Osteocyte (in vitro differentiated cells): ENCODE data around the gene HS6ST1. TPM values are rescaled to one million over a fixed set of nuclear protein-coding genes. Genes with fewer than 3 reads are reported as not detected.

Source experiments
- DNase-seq: peaks from one replicate; pipeline ENCODE4 v3.0.0; 2021; ENCODE audit warnings: mixed read lengths; ENCODE audit not compliant: unreplicated experiment; ENCODE audit errors: extremely low spot score
- H3K27ac Mint-ChIP-seq: one replicate; pipeline ENCODE4 v1.8.0; 2021; ENCODE audit warnings: mild to moderate bottlenecking, mixed read lengths; ENCODE audit not compliant: unreplicated experiment
- H3K27me3 Mint-ChIP-seq: one replicate; pipeline ENCODE4 v1.8.0; 2021; ENCODE audit warnings: mixed read lengths; ENCODE audit not compliant: unreplicated experiment
- H3K36me3 Mint-ChIP-seq: one replicate; pipeline ENCODE4 v1.8.0; 2021; ENCODE audit warnings: mixed read lengths; ENCODE audit not compliant: unreplicated experiment
- H3K4me1 Mint-ChIP-seq: one replicate; pipeline ENCODE4 v1.8.0; 2021; ENCODE audit warnings: mixed read lengths; ENCODE audit not compliant: unreplicated experiment
- H3K4me3 Mint-ChIP-seq: one replicate; pipeline ENCODE4 v1.8.0; 2021; ENCODE audit warnings: mild to moderate bottlenecking, moderate library complexity, mixed read lengths; ENCODE audit not compliant: unreplicated experiment
- H3K9me3 Mint-ChIP-seq: one replicate; pipeline ENCODE4 v1.8.0; 2021; ENCODE audit warnings: mixed read lengths; ENCODE audit not compliant: unreplicated experiment
- total RNA-seq: library from RNA; stranded (reverse); gene quantifications from 2 replicates; pipeline ENCODE4 v1.2.1, GENCODE V29; 2021
- TF ChIP-seq, protein P1 (sequence below): fragments of 200-600 bp; sonication (generic); IDR thresholded peaks from 2 replicates; pipeline ENCODE4 v1.5.0; 2021; ENCODE audit warnings: antibody characterized with exemption, mild to moderate bottlenecking, moderate library complexity

HS6ST1 gene
- total RNA-seq, 1 donor from 2014 or later: 43.0 TPM

DNA sequence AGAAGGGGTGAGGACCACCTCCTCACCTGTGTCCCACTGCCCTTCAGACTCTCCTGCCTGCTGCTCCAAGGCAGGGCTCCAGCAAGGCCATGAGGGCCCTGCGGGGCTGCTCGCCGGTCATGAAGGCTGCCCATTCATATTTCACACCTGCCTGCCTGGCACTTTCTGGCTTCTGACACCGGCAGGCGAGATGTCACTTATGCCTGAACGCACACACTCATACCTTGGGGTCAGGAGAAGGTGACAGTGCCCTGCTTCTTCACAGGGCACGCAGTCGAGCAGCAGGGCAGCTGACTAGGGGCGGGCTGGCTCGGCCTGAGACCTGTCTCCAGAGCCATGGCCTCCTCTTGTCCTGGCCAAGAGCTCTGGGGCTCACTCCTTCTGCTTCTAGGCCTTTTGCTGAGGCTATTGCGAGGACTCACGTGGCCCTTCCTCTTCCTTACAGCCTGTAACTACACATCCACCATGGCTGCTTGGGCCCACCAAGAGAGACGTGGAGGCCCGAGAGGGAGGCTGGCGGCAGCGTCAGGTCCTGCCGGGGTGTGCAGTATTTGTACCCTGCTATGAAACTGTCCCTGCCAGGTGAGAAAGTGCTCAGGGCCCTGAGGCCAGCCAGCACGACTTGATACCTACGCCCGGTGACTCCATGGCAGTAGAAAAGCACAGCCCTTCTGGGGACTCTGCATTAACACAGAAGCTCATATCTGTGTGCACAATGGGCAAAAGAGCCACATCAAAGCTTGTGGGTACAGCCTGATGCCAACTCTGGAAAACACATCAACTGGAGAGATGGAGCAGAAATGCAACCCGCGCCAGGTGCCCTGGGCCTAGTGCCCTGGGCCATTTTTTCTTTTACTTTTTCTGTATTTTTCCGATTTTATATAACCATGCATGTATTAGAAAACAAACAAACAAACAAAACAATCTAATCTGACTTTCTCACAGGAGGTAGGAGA is 30.6 kb downstream of the HS6ST1 start:
- no peak overlapping the region for H3K4me3 Mint-ChIP-seq
- TF ChIP-seq, protein P1, sequence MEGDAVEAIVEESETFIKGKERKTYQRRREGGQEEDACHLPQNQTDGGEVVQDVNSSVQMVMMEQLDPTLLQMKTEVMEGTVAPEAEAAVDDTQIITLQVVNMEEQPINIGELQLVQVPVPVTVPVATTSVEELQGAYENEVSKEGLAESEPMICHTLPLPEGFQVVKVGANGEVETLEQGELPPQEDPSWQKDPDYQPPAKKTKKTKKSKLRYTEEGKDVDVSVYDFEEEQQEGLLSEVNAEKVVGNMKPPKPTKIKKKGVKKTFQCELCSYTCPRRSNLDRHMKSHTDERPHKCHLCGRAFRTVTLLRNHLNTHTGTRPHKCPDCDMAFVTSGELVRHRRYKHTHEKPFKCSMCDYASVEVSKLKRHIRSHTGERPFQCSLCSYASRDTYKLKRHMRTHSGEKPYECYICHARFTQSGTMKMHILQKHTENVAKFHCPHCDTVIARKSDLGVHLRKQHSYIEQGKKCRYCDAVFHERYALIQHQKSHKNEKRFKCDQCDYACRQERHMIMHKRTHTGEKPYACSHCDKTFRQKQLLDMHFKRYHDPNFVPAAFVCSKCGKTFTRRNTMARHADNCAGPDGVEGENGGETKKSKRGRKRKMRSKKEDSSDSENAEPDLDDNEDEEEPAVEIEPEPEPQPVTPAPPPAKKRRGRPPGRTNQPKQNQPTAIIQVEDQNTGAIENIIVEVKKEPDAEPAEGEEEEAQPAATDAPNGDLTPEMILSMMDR: no peak
- H3K27ac Mint-ChIP-seq: no peak overlapping the region
- no peaks in the 10 kb centered on the region for H3K27me3 Mint-ChIP-seq
- H3K36me3 Mint-ChIP-seq: no peaks in the 10 kb centered on the region
- H3K9me3 Mint-ChIP-seq: no peaks in the 10 kb centered on the region
- DNase-seq: no peak
- peaks cover 20% of the 10 kb centered on the region for H3K4me1 Mint-ChIP-seq

DNA sequence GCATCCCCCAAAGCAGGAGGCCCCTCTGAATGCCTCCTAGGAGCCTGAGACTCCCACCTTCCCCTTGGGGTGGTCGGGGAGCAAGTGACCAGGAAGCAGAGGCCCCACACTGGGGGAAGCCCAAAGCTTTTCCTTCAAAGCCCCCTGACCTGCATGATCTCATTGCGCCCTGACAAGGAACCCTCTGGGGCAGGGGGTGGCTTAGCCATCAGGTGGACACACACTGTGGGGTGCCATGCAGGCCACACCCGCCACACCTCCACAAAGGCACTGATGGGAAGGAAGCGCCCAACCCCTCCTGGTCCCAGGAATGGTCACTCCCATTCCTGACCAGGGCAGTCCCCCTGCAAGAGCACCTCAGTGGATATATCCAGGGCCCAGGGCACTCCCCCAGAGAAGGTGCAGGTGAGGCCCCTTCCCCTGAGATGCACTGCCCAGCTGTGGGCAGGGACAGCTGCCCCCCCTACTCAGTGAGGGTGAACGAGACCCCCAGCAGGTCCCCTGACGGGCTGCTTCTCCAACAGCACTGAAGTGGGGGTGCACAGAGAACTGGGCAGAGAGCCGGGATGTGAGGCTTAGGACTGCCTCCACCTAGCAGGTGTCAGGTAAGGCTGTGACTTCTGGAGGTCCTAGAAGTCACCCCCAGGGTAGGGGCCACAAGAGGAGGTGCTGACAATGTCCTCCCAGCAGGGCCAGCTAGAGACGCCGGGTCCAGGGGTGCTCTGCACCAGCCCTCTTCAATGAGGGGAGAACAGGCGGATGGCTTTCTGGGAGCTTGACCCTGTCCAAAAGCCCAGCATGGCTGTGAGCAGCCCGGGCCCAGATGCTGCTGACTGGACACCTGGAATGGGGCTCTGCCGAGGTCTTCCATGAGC is 31.5 kb downstream of the HS6ST1 start:
- Mint-ChIP-seq H3K4me3 (no peak overlapping the region), H3K27me3 (no peaks in the 10 kb centered on the region), H3K9me3 (no peaks in the 10 kb centered on the region), H3K36me3 (no peaks in the 10 kb centered on the region), H3K4me1 (peaks cover 19% of the 10 kb centered on the region), H3K27ac (no peak overlapping the region)
- no peak for DNase-seq
- TF ChIP-seq, protein P1: no peak

DNA sequence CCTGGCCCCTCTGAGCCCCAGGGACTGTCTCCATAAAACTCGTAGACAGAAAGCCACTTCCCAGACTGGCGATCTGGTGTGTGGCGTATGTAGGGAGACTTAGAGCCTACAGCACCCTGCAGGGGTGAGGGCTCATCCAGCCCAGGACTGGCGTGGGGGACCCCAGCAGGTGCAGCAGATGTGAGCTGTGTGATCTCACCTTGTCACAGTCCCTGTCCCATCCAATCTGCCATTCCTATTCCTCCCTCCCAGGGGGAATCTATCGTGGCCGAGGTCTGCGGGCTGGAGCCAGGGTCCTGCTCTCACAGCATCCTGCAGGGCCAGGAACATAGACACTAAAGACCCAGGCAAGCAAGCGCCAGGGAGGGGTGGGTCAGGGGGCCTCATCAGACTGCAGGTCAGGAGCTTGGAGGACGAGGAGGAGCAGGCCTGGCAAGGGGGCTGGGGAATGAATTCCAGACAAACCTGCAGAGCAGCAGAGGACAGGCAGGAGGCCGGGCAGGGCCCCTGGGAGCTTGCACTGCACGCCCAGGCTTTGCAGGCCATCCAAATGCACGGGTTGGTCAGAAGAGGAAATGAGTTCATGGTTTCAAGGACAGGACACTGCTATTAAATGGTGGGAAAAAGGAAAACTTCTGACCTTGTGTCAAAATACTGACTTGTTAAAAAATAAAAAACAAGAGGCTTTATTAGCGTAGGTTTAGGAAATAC is 32.5 kb downstream of the HS6ST1 start:
- H3K9me3 Mint-ChIP-seq: no peaks in the 10 kb centered on the region
- no peaks in the 10 kb centered on the region for H3K27me3 Mint-ChIP-seq
- H3K4me3 Mint-ChIP-seq: no peak overlapping the region
- H3K4me1 Mint-ChIP-seq: peaks cover 20% of the 10 kb centered on the region
- H3K36me3 Mint-ChIP-seq: no peaks in the 10 kb centered on the region
- DNase-seq: no peak
- H3K27ac Mint-ChIP-seq: no peak overlapping the region
- TF ChIP-seq, protein P1: no peak

DNA sequence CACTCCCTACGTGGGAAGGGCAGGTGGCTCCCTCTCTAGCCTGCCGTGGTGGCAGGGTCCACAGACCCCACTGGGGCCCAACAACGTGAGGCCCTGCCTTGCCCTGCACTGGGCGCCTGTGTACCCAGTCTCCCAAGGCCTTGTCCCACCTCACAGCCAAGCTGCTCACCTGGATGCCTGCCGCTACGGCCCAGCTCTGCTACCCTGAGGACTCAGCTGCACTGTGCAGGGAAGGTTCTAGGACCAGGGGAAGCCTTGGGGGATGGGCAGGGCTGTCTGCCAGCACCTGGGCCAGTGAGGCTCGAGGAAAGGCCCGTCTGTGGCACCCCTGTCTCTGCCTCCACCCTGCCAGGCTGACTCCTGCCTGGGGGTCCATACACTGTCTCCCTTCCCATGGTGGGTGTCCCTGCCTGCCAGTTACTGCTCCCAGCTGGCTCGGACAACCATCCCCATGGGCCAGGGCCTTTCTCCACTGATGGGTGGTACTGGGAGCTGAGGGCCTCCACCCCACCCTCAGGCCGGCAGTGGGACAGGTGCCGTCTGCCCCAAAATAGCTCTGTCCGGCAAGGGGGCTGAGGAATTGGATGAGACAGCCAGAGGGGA is 33.2 kb downstream of the HS6ST1 start:
- no peaks in the 10 kb centered on the region for H3K9me3 Mint-ChIP-seq
- H3K36me3 Mint-ChIP-seq: no peaks in the 10 kb centered on the region
- no peak overlapping the region for H3K27ac Mint-ChIP-seq
- DNase-seq: no peak
- TF ChIP-seq, protein P1: no peak
- peaks cover 27% of the 10 kb centered on the region for H3K4me1 Mint-ChIP-seq
- no peaks in the 10 kb centered on the region for H3K27me3 Mint-ChIP-seq
- no peak overlapping the region for H3K4me3 Mint-ChIP-seq
